Kidney (tissue), 14 donors: ENCODE results near the gene NRTN. TPM values are rescaled to one million over a fixed set of nuclear protein-coding genes. Genes with fewer than 3 reads are reported as not detected.
"Not testable (repeated sequence)": the region's sequence is repeated elsewhere in the genome, so short reads cannot be mapped to it uniquely, and the experiment has no call there.

Source experiments
- DNase-seq, 5 donors: peaks; one replicate each; pipeline ENCODE4 v3.0.0-alpha.2; 2013 to 2020
- FAIRE-seq: peaks from 2 replicates; lab custom pipeline; 2012; peaks lifted over from hg19 to GRCh38; lab: Jason Lieb, UNC
- H3K27ac ChIP-seq, 2 donors: one replicate each; pipeline ENCODE4 v1.7.0; 2013; ENCODE audit warnings: low read depth in 2 of 2, low read length in 2 of 2, inconsistent platforms in 1 of 2
- H3K27me3 ChIP-seq: one replicate; pipeline ENCODE4 v1.7.1; 2013; ENCODE audit warnings: low read length, inconsistent platforms; ENCODE audit not compliant: control insufficient read depth, insufficient read depth
- H3K36me3 ChIP-seq, 3 donors: one replicate each; pipeline versions ENCODE4 v1.7.0 to v1.7.1; 2013; ENCODE audit warnings: low read length in 3 of 3, control low read depth in 1 of 3, inconsistent platforms in 1 of 3; ENCODE audit not compliant: insufficient read depth in 3 of 3, control insufficient read depth in 2 of 3
- H3K4me1 ChIP-seq, 3 donors: one replicate each; pipeline versions ENCODE4 v1.7.0 to v1.7.1; 2013; ENCODE audit warnings: low read length in 3 of 3, inconsistent platforms in 1 of 3, low read depth in 1 of 3; ENCODE audit not compliant: control insufficient read depth in 2 of 3, insufficient read depth in 2 of 3
- H3K4me3 ChIP-seq, 3 donors: one replicate each; pipeline versions ENCODE4 v1.7.0 to v1.8.1; 2013; ENCODE audit warnings: low read length in 3 of 3, control low read depth in 1 of 3, inconsistent platforms in 1 of 3
- H3K9ac ChIP-seq, 3 donors: one replicate each; pipeline versions ENCODE4 v1.7.0 to v1.7.1; 2013; ENCODE audit warnings: low read length in 3 of 3, control low read depth in 1 of 3, inconsistent platforms in 1 of 3
- H3K9me3 ChIP-seq, 3 donors: one replicate each; pipeline versions ENCODE4 v1.7.0 to v1.7.1; 2013; ENCODE audit warnings: low read length in 3 of 3, control low read depth in 1 of 3, inconsistent platforms in 1 of 3; ENCODE audit not compliant: control insufficient read depth in 2 of 3, insufficient read depth in 1 of 3
- intact Hi-C: fragments of 100-400 bp; cut with DNase I; formaldehyde crosslinking; loops from one replicate; pipeline ENCODE4 v1.11.1; 2022
- polyA plus RNA-seq: library from polyadenylated mRNA; stranded (reverse); fragments of 350-450 nt; fragmentation: Illumina TruSeq; extraction: RNeasy Lipid Tissue Mini Kit (QIAGEN cat#74804); gene quantifications from one replicate; pipeline ENCODE4 v1.2.3, GENCODE V29; 2014; ENCODE audit warnings: low read depth, low replicate concordance; ENCODE audit not compliant: insufficient read depth
- total RNA-seq: library from RNA; stranded (reverse); fragmentation: NEBNext Ultra II Directional; extraction: Animal tissue kit (Norgen Biotek cat#: 25700); gene quantifications from one replicate; pipeline ENCODE4 v1.2.1, GENCODE V29; 2021
- TF ChIP-seq, protein P1 (sequence below): IDR thresholded peaks from 3 replicates; pipeline ENCODE4 v1.5.1; 2012; ENCODE audit warnings: mild to moderate bottlenecking, moderate library complexity, borderline replicate concordance; ENCODE audit not compliant: insufficient read depth; ENCODE audit errors: extremely low read depth
- donor health status: control.
- donor health status: control.
- donor health status: control.
- donor health status: control.
- donor health status: control.
- donor health status: DM: yes; HTN: yes; CAD: no.
- donor health status: Normal renal cell carcinoma (clear cell type).

NRTN gene
- total and polyA plus RNA-seq, 2 donors from 2014 or later: 3.5 to 5.8 TPM

- no peak for FAIRE-seq
- no peaks in the 10 kb centered on the region for H3K27me3 ChIP-seq
- H3K4me1 ChIP-seq: no peaks in the 10 kb centered on the region
- no peak overlapping the region for H3K4me3 ChIP-seq
- no peaks in the 10 kb centered on the region for H3K9me3 ChIP-seq
- TF ChIP-seq, protein P1, sequence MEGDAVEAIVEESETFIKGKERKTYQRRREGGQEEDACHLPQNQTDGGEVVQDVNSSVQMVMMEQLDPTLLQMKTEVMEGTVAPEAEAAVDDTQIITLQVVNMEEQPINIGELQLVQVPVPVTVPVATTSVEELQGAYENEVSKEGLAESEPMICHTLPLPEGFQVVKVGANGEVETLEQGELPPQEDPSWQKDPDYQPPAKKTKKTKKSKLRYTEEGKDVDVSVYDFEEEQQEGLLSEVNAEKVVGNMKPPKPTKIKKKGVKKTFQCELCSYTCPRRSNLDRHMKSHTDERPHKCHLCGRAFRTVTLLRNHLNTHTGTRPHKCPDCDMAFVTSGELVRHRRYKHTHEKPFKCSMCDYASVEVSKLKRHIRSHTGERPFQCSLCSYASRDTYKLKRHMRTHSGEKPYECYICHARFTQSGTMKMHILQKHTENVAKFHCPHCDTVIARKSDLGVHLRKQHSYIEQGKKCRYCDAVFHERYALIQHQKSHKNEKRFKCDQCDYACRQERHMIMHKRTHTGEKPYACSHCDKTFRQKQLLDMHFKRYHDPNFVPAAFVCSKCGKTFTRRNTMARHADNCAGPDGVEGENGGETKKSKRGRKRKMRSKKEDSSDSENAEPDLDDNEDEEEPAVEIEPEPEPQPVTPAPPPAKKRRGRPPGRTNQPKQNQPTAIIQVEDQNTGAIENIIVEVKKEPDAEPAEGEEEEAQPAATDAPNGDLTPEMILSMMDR: no peak
- no peaks in the 10 kb centered on the region for H3K36me3 ChIP-seq
- DNase-seq: peak in 1 of 5 donors; percentile 30
- intact Hi-C loops: no loop called here
- H3K27ac ChIP-seq: no peak overlapping the region
- no peak overlapping the region for H3K9ac ChIP-seq
These were observed 38.5 kb downstream of the NRTN start for GRCh38 chr19:5843295-5843927.

DNA sequence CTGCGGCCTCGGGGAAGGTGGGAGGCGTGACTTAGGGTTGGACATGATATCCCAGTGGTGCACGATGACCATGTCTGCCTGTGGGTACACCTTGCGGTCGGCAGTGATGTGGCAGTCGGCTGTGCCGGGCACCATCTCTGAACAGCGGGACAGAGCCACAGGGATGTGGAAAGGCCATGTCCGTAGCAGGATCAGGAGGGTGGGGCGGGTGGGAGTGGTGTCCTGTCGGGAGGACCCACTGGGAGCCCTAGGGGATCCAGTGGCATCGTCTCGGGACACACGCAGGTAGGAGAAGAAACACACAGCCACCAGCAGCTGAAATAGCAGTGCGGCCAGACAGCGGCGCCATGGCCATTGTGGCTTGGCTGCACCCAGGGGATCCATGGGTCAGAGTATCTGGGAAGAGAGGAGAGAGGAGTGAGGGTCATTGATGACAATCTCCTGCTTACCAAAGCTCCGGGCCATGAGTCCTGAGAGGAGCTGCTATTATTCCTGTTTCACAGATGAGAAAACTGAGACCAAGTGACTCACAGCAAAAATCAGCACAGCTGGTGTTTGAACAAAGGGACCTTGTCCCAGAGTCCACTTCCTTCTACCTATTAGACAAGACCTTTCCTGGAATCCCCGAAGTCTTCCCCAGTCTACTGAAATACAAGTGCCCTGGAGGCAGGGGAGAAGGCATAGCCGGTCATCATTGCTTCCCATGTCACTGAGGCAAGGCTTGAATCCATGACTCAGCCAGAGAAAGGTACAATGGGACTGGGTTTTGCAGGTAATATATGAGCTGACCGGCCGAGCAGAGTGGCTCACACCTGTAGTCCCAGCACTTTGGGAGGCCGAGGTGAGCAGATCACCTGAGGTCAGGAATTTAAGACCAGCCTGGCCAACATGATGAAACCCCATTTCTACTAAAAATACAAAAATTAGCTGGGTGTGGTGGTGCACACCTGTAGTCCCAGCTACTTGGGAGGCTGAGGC is 39.9 kb downstream of the NRTN start:
- H3K27ac ChIP-seq: no peak overlapping the region
- no peak overlapping the region for H3K4me3 ChIP-seq
- FAIRE-seq (no peak), DNase-seq (no peak)
- intact Hi-C loops: no loop called here
- H3K27me3 ChIP-seq: no peaks in the 10 kb centered on the region
- TF ChIP-seq, protein P1: no peak
- H3K36me3 ChIP-seq: no peaks in the 10 kb centered on the region
- no peaks in the 10 kb centered on the region for H3K4me1 ChIP-seq
- H3K9me3 ChIP-seq: no peaks in the 10 kb centered on the region
- no peak overlapping the region for H3K9ac ChIP-seq

DNA sequence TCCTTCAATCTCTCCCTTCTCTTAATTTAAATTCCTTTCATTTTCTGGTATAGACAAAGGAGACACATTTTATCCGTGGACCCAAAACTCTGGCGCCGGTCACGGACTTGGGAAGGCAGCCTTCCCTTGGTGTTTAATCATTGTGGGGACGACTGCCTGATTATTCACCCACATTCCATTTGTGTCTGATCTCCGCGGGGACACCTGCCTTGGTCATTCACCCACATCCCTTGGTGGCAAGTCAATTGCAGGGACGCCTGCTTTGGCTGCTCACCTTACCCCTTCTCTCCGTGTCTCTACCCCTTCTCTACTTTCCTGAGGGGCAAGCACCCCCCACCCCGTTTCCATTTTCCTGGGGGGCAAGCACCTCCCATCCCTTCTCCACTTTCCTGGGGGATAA is 43.0 kb downstream of the NRTN start:
- H3K4me1 ChIP-seq, FAIRE-seq, H3K36me3 ChIP-seq, H3K9me3 ChIP-seq, H3K4me3 ChIP-seq, DNase-seq, intact Hi-C loops, H3K9ac ChIP-seq, H3K27me3 ChIP-seq: not testable (repeated sequence)
- peak overlapping the region in 1 of 2 donors; percentile 51 for H3K27ac ChIP-seq

GRCh38 chr19:5848621-5849020 is 43.8 kb downstream of the NRTN start:
- not testable (repeated sequence) for H3K9ac ChIP-seq, FAIRE-seq

More at GRCh38 chr19:5848621-5849020, 43.8 kb downstream of the NRTN start:
- intact Hi-C loops, DNase-seq, H3K4me3 ChIP-seq, H3K9me3 ChIP-seq, H3K27me3 ChIP-seq, H3K36me3 ChIP-seq, H3K4me1 ChIP-seq: not testable (repeated sequence)
- H3K27ac ChIP-seq: peak overlapping the region in 1 of 2 donors; percentile 51
